Hepatocyte (in vitro differentiated cells): Measurements from ENCODE around the gene DDX6.
"Not testable (repeated sequence)": the region's sequence is repeated elsewhere in the genome, so short reads cannot be mapped to it uniquely, and the experiment has no call there.

Experiments used
- EZH2 ChIP-seq: fragments of 200-600 bp; sonication (generic); IDR thresholded peaks from 2 replicates; pipeline ENCODE4 v1.6.1; 2016; ENCODE audit warnings: antibody characterized with exemption, mild to moderate bottlenecking, borderline replicate concordance
- EZH2phosphoT487 ChIP-seq: fragments of 200-600 bp; sonication (generic); IDR thresholded peaks from one replicate; pipeline ENCODE4 v1.6.1; 2018; ENCODE audit warnings: antibody characterized with exemption, mild to moderate bottlenecking, low read depth, moderate library complexity; ENCODE audit not compliant: unreplicated experiment, severe bottlenecking
- TF ChIP-seq, protein P1 (sequence below): fragments of 200-600 bp; sonication (generic); IDR thresholded peaks from 2 replicates; pipeline ENCODE4 v1.5.1; 2016; ENCODE audit warnings: antibody characterized with exemption, mild to moderate bottlenecking; ENCODE audit not compliant: poor library complexity

DNA sequence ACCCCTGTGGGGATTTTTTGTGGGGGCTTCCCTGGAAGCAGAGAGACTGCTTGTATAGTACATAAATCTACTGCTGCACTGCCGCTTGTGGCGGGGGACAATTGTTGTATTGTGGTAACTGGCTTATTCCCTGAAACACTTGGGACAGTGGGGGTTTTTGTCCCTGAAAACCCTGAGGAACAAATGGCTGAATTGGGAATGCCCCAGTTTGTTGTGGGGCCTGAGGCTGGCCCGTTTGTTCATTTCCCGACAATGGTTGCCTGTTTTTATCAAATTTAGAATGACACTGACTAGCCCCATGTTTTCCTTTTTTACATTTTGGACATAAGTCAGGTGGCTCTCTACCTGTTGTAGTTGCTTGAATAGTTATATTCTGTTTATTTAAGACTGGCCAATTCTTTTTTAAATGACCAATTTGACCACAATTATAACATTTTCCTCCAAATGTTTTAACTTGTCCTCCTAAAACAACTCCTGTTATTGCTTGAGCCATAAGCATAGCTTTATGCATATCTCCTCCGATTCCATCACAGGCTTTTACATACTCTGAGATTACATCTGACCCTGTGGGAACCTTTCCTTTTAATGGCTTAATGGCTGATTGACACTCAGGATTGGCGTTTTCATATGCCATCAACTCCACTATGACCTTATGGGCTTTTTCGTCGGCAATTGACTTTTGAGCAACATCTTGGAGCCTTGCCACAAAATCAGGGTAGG, 63.8 kb downstream of the DDX6 start:
- TF ChIP-seq, protein P1, sequence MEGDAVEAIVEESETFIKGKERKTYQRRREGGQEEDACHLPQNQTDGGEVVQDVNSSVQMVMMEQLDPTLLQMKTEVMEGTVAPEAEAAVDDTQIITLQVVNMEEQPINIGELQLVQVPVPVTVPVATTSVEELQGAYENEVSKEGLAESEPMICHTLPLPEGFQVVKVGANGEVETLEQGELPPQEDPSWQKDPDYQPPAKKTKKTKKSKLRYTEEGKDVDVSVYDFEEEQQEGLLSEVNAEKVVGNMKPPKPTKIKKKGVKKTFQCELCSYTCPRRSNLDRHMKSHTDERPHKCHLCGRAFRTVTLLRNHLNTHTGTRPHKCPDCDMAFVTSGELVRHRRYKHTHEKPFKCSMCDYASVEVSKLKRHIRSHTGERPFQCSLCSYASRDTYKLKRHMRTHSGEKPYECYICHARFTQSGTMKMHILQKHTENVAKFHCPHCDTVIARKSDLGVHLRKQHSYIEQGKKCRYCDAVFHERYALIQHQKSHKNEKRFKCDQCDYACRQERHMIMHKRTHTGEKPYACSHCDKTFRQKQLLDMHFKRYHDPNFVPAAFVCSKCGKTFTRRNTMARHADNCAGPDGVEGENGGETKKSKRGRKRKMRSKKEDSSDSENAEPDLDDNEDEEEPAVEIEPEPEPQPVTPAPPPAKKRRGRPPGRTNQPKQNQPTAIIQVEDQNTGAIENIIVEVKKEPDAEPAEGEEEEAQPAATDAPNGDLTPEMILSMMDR, result not testable (repeated sequence)
- not testable (repeated sequence) for TF ChIP-seq EZH2, EZH2phosphoT487
